ENCODE measurements around the gene ITIH5. TPM values are rescaled to one million over a fixed set of nuclear protein-coding genes. Genes with fewer than 3 reads are reported as not detected.

ITIH5 gene
- total RNA-seq, 1 experiment from 2014 or later, result 5.2 TPM

- Mint-ChIP-seq H3K36me3 (ENCODE audit: insufficient read depth, unreplicated experiment) (no peaks in the 10 kb centered on the region), H3K27me3 (ENCODE audit: unreplicated experiment) (peaks cover 28% of the 10 kb centered on the region), H3K27ac (ENCODE audit: unreplicated experiment) (no peak overlapping the region), H3K4me3 (ENCODE audit: low read depth, unreplicated experiment) (no peak overlapping the region), H3K9me3 (ENCODE audit: low read depth, unreplicated experiment) (no peaks in the 10 kb centered on the region), H3K4me1 (ENCODE audit: low read depth, unreplicated experiment) (no peaks in the 10 kb centered on the region)
- TF ChIP-seq CTCF (IDR thresholded peaks at IDR 0.05; ENCODE audit: unreplicated experiment), result no peak
- CTCF ChIA-PET, result no interaction called here
- intact Hi-C loops (cut with micrococcal nuclease; ENCODE audit: unreplicated experiment), result no loop called here
- DNase-seq, result no peak
- no TSS peak for BruUV-seq (replicated peaks)
Observed at GRCh38 chr10:7606951-7607404, 59.8 kb downstream of the ITIH5 start.

- H3K9me3 Mint-ChIP-seq (ENCODE audit: low read depth, unreplicated experiment), result no peaks in the 10 kb centered on the region
- intact Hi-C loops (cut with micrococcal nuclease; ENCODE audit: unreplicated experiment), result no loop called here
Observed at GRCh38 chr10:7605565-7606295, 61.0 kb downstream of the ITIH5 start.

GRCh38 chr10:7601023-7601656 is 65.6 kb downstream of the ITIH5 start:
- no TSS peak for BruUV-seq (replicated peaks)
- Mint-ChIP-seq H3K27me3 (ENCODE audit: unreplicated experiment) (peaks cover 62% of the 10 kb centered on the region), H3K4me1 (ENCODE audit: low read depth, unreplicated experiment) (no peaks in the 10 kb centered on the region), H3K36me3 (ENCODE audit: insufficient read depth, unreplicated experiment) (no peaks in the 10 kb centered on the region), H3K4me3 (ENCODE audit: low read depth, unreplicated experiment) (no peak overlapping the region), H3K9me3 (ENCODE audit: low read depth, unreplicated experiment) (no peaks in the 10 kb centered on the region), H3K27ac (ENCODE audit: unreplicated experiment) (no peak overlapping the region)
- intact Hi-C loops (cut with micrococcal nuclease; ENCODE audit: unreplicated experiment), result no loop called here
- CTCF ChIA-PET, result no interaction called here
- no peak for TF ChIP-seq CTCF (IDR thresholded peaks at IDR 0.05; ENCODE audit: unreplicated experiment)
- no peak for DNase-seq

More at GRCh38 chr10:7605565-7606295, 61.0 kb downstream of the ITIH5 start:
- no peaks in the 10 kb centered on the region for H3K4me1 Mint-ChIP-seq (ENCODE audit: low read depth, unreplicated experiment)
- CTCF ChIA-PET, result no interaction called here
- TF ChIP-seq CTCF (IDR thresholded peaks at IDR 0.05; ENCODE audit: unreplicated experiment), result no peak
- H3K27ac Mint-ChIP-seq (ENCODE audit: unreplicated experiment), result no peak overlapping the region
- BruUV-seq (replicated peaks), result no TSS peak
- no peaks in the 10 kb centered on the region for H3K36me3 Mint-ChIP-seq (ENCODE audit: insufficient read depth, unreplicated experiment)
- no peak for DNase-seq
- H3K27me3 Mint-ChIP-seq (ENCODE audit: unreplicated experiment), result peaks cover 41% of the 10 kb centered on the region
- H3K4me3 Mint-ChIP-seq (ENCODE audit: low read depth, unreplicated experiment), result no peak overlapping the region

- TF ChIP-seq CTCF (IDR thresholded peaks at IDR 0.05; ENCODE audit: unreplicated experiment), result no peak
- Mint-ChIP-seq H3K9me3 (ENCODE audit: low read depth, unreplicated experiment) (no peaks in the 10 kb centered on the region), H3K4me1 (ENCODE audit: low read depth, unreplicated experiment) (no peaks in the 10 kb centered on the region), H3K36me3 (ENCODE audit: insufficient read depth, unreplicated experiment) (no peaks in the 10 kb centered on the region), H3K27me3 (ENCODE audit: unreplicated experiment) (peaks cover 61% of the 10 kb centered on the region), H3K4me3 (ENCODE audit: low read depth, unreplicated experiment) (no peak overlapping the region), H3K27ac (ENCODE audit: unreplicated experiment) (no peak overlapping the region)
- no peak for DNase-seq
- CTCF ChIA-PET, result no interaction called here
- intact Hi-C loops (cut with micrococcal nuclease; ENCODE audit: unreplicated experiment), result no loop called here
- no TSS peak for BruUV-seq (replicated peaks)
Observed at GRCh38 chr10:7598771-7599170, 68.0 kb downstream of the ITIH5 start.
